Renal cortex interstitium (tissue), 11 donors: ENCODE data around the gene YY1. TPM values are rescaled to one million over a fixed set of nuclear protein-coding genes. Genes with fewer than 3 reads are reported as not detected.
A peak's percentile ranks its signal among the peaks of the same experiment; 100 is the strongest.
"Not testable (repeated sequence)": the region's sequence is repeated elsewhere in the genome, so short reads cannot be mapped to it uniquely, and the experiment has no call there.

ENCODE experiments used
- DNase-seq, 11 donors: peaks; one replicate each; pipeline ENCODE4 v3.0.0-alpha.2; 2013; ENCODE audit warnings: low read depth in 9 of 11, low spot score in 4 of 11; ENCODE audit errors: extremely low read depth in 1 of 11
- polyA plus RNA-seq, 3 donors: library from polyadenylated mRNA; unstranded; fragments of 120-200 nt; gene quantifications; one replicate each; pipeline ENCODE4 v1.2.1, GENCODE V29; 2013; ENCODE audit not compliant: insufficient read length in 3 of 3

Gene YY1
- polyA plus RNA-seq, 3 donors = 127 to 160 (median 143) TPM

DNA sequence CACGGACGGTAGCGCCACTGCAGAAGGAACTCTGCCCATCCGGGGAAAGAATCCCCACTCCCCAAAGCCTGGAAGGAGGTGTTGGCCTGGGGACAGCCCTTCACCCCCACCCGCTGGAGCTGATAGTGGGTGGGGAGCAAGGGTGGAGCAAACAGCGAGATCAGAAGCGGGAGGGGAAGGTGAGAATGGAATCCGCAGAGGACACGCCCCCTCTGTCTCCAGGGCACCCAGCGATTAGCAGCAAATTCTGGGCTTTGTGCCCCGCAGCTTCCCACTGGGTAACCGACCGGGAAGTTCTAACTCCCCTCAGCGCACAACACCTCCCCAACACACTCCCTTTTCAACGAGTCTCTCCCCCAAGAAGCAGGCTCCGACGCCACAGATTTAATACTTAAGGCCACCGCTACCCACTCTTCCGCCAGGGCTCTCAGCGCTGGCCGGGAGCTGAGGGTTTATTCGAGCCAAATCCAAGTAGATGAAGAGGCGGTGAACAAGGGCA is 65.9 kb downstream of the YY1 start:
- peak in 1 of 11 donors; percentile 38 for DNase-seq

DNA sequence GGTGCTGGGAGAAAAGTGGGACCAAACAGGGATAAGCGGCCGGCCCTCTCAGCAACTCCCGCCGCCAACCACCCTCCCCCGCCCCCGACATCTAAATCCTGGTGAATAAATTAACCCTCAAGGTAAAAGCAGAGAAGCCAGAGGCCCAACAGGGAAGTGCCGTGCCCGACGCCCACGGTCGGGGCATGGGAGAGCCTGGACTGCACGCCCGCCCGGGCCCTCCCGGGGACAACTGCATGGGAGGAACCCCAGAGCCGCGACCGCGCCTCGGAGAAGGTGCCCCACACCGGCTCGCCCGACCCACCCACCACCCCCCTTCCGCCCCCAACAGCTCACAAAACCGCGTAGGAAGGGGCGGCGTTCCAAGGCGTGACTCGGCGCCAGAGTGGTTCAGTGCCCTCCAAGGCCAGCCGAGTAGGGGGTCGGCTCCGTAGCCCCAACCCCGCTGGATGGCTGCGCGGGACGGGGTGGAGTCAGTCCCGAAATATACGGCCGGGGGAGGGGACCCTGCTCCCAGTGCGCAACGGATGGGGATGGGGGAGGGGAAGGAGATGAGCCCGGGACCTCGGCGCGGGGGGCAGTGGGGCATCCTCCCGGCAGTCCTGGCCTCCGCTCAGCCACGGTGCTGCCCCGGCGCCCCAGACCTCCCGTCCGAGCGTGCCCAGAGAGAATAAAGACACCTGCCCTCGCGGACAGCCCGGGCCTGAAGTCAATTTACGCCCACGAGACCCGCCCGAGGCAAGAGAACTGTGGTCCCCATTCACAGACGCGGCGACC is 66.6 kb downstream of the YY1 start:
- DNase-seq = peak in 2 of 11 donors; percentile 26 to 29

- peak; percentile 63 to 92 (median 85) for DNase-seq
These were observed 67.4 kb downstream of the YY1 start, which contains the start of gene SLC25A29 for GRCh38 chr14:100306101-100306997. Gene SLC25A29, minus strand, starts transcription at chr14:100306444. Its CDS starts 212 bp downstream, at chr14:100306232.

- DNase-seq = peak in 1 of 11 donors; percentile 29
These were observed 68.2 kb downstream of the YY1 start for GRCh38 chr14:100306998-100307765.

DNA sequence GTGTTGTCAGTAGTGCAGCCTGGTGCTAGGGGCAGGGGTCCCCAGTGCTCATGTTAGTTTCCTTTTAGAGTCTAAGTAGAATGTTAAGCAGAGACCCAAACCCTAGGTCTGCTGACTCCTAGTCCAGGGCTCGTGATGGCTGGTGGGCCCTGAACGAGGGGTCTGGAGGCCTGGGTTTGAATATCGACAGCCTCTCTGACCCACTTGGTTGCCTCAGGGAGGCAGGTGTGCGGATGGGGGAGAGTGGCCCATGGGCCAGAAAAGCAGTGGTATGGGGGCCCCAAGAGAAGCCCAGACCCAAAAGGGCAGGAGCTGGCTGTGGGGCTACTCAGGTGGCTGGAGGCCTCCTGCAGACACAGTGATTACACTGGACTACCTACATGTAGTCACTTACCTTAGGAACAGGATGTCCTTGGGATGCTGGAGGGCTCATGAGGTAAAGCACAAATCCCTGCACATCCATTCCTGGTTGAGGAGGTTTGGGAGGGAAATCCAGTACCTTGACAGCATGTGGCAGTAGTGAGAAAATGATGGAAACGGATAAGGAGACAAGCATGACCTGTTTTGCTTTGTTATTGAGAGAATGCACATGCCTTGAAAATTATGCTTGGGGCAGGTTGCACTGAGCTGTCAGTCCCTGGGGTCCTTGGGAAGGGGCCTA is 69.0 kb downstream of the YY1 start:
- DNase-seq = no peak

GRCh38 chr14:100308427-100308792 is 69.5 kb downstream of the YY1 start:
- DNase-seq = not testable (repeated sequence)

GRCh38 chr14:100309028-100309737 is 70.2 kb downstream of the YY1 start:
- DNase-seq = no peak

DNA sequence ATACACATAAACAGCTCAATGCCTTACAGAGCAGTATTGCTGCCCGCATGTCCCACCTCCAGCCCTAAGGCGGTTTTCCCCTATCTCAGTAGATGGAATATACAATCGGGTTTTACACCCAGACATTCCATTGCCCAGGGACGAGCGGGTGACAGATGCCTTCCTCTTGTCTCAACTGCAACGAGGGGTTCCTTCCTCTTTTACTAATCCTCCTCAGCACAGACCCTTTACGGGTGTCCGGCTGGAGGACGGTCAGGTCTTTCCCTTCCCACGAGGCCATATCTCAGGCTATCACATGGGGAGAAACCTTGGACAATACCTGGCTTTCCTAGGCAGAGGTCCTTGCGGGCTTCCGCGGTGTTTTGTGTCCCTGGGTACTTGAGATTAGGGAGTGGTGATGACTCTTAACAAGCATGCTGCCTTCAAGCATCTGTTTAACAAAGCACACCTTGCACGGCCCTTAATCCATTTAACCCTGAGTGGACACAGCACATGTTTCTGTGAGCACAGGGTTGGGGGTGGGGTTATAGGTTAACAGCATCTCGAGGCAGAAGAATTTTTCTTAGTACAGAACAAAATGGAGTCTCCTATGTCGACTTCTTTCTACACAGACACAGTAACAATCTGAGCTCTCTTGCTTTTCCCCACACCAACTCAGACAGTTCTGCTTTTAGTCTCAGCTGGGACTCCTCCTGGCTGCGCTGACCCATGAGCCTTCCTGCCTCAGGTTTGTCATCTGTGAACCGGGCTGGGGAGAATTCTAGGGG is 73.3 kb downstream of the YY1 start:
- not testable (repeated sequence) for DNase-seq

- DNase-seq = no peak
These were observed 74.0 kb downstream of the YY1 start for GRCh38 chr14:100312877-100313400.

DNA sequence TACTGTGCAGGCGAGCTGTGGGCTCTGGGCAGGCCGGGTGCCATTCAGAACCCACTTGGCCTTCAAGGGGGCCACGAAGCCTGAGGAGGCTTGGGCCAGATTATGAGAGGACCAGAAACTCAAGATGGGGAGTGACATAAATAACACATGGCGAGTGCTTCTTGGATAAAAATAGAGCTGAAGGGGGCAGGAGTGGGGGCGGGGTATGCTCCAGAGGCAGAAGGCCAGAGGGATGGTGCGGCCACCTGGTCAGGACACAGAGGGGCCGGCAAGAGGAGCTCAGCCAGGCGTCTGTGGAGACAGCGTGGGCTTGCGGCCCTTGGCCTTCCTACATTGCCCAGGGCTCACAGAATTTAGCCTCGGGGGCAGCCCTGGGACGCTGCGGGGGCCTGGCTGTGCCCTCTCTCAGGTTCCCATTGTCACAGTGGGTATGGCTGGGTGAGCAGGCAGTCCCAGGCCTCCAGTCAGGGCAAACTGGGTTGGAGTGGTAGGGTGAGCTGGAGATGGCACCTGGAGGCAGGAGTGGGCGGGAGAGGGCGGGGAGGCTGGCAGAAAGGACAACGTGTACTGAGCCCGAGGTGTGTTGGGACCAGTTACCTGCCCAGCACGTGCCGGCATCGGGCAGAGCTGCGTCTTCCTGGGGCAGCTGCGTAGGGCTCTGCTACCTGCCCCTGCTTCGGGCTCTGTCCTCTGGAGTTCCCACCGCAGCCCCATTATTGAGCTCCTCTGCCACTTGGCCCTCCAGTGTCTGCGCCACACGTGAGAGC is 74.7 kb downstream of the YY1 start:
- DNase-seq = no peak

GRCh38 chr14:100314724-100315123 is 75.8 kb downstream of the YY1 start:
- DNase-seq = no peak

DNA sequence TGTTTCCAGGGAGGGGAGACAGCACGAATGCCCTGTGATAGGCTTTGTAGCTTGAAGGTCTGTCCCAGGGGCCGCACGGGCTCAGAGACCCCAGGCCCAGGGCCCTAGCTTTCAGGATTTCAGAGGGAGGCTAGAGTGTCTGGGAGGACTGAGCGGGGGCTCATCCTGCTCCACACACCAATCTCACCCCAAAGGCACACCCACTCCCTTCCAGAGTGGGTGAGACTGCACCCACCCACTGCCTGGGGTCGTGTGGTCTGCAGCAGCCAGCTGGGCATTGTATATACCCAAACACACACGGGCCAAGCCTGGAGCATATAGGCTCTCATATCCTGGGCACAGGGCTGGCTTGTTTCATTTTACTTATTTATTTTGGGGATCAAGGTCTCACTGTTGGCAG is 78.4 kb downstream of the YY1 start:
- DNase-seq = no peak

DNA sequence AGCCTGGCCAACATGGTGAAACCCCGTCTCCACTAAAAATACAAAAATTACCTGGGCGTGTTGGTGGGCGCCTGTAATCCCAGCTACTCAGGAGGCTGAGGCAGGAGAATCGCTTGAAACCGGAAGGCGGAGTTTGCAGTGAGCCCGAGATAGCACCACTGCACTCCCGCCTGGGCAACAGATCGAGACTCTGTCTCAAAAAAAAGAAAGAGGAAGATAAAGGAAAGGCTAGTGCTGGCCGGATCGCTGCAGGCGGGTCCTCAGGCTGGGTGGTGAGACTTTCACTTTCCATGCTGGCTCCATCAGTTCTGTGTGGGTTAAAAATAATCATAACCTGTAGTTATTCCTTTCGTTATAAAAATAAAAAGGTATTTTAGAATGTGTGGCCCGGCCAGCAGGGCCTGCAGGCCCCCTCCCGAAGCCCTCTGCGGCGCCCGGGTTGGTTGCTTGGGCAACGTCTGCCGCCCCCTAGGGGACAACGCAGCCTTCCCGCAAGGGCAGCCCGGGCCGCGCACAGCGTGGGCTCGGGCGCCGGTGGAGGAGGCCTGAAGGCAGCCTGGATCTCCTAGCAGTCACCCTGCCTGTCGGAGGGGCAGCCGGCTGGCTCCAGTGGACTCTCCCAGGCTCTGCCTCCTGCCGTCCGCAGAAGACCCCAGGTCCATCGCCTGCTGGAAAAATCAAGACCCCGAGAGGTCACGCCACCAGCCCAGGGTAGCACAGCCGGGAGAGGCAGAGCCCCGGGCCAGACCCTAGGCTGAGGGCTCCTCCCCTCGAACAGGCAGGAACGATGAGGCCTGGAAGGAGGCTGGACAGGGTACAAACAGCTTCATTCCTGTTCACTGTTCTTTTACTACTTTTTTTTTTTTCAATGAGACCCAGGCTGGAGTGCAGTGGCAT is 79.2 kb downstream of the YY1 start:
- peak in 1 of 11 donors; percentile 38 for DNase-seq

DNA sequence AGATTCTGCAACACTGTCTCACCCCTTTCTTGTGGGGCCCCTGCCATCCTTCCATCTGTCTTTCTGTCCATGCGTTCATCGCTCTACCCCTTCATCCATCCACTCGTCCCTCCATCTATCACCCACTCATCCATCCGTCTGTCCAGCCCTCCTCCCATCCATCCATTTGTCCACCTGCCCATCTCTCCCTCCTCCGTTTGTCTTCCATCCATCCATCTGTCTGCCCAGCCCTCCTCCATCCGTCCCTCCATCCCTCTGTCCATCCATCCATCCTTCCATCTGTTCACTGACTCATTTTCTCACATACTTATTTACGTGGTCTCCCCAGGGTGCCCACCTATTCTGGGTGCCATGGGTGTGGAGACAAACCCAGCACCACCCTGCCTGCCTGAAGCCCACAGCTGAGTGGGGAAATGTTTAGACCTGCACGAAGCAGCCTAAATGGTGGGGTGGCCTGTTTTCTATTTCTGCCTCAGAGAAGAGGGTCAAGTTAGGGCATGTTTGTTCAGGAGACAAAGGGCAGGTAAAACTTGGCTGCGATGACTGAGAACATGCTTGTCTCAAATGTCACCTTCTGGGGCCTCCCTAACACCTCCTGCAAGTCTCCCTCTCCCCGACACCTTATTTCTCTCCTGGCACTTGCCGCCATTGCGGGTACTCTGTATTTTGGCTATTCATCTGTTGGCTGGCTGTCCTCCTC is 81.4 kb downstream of the YY1 start:
- DNase-seq = no peak
